NCI-H526 (cell line): Measurements from ENCODE around the gene EPC1.
"Not testable (repeated sequence)": the region's sequence is repeated elsewhere in the genome, so short reads cannot be mapped to it uniquely, and the experiment has no call there.

Source experiments
- DNase-seq, 2 experiments: peaks; one replicate each; lab custom pipeline; 2025; lab: John Stamatoyannopoulos, UW

The EPC1 gene, protein sequence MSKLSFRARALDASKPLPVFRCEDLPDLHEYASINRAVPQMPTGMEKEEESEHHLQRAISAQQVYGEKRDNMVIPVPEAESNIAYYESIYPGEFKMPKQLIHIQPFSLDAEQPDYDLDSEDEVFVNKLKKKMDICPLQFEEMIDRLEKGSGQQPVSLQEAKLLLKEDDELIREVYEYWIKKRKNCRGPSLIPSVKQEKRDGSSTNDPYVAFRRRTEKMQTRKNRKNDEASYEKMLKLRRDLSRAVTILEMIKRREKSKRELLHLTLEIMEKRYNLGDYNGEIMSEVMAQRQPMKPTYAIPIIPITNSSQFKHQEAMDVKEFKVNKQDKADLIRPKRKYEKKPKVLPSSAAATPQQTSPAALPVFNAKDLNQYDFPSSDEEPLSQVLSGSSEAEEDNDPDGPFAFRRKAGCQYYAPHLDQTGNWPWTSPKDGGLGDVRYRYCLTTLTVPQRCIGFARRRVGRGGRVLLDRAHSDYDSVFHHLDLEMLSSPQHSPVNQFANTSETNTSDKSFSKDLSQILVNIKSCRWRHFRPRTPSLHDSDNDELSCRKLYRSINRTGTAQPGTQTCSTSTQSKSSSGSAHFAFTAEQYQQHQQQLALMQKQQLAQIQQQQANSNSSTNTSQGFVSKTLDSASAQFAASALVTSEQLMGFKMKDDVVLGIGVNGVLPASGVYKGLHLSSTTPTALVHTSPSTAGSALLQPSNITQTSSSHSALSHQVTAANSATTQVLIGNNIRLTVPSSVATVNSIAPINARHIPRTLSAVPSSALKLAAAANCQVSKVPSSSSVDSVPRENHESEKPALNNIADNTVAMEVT

GRCh38 chr10:32346551-32347362, at the start of gene EPC1:
EPC1 (minus strand) TSS chr10:32347158; CDS start chr10:32346915, 243 bp downstream.
- peak; percentile 71 to 84 for DNase-seq

- DNase-seq = no peak
These were observed 47.0 kb upstream of the EPC1 start for GRCh38 chr10:32393911-32394310.

GRCh38 chr10:32392284-32392683, 45.3 kb upstream of the EPC1 start:
- not testable (repeated sequence) for DNase-seq

DNA sequence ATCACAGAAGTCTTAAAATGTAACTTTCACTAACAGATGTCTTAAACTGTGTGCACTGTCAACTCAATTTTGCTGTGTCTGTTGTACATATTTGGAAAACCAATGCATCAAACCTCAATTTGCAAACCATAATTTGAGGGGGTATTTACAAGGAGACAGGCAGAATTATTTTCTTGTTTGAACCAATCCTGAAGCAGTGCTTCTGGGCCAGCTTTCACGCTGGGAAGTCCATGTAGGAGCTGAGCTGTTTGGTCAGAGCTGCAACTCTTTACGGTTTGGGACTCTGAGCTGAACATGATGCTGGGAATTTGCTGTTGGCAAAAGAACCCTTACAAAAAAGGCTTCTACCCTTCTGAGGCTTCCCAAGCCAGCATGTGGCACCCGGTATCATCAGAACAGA, 43.2 kb upstream of the EPC1 start:
- no peak for DNase-seq

DNA sequence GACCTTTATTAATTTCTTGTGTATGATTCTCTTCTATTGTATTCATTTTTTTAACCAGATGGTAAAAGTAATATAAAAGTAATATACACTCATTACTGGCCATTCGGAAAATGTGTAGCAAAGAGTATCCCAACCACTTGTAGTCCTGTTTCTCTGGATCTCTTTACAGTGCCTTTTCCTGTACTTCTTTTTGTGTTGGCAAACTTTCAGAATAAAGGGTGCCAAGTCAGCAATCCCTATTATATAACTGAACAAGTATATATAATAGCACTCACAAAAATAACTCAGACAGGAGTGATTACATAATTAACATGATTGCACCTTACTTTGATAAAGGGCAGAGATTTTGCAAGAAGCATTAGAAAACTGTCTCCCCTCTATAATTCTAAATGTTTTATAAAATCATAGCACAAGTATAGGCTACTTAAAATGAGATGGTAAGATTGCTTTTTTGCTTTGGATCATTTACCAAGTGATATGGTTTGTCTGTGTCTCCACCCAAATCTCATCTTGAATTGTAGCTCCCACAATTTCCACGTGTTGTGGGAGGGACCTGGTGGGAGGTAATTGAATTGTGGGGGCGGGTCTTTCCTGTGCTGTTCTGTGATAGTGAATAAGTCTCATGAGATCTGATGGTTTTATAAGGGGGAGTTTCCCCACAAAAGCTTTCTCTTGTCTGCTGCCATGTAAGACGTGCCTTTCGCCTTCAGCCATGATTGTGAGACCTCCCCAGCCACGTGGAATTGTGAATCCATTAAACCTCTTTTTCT, 41.5 kb upstream of the EPC1 start:
- no peak for DNase-seq

- DNase-seq = no peak
These were observed 39.8 kb upstream of the EPC1 start for GRCh38 chr10:32386623-32387260.

DNA sequence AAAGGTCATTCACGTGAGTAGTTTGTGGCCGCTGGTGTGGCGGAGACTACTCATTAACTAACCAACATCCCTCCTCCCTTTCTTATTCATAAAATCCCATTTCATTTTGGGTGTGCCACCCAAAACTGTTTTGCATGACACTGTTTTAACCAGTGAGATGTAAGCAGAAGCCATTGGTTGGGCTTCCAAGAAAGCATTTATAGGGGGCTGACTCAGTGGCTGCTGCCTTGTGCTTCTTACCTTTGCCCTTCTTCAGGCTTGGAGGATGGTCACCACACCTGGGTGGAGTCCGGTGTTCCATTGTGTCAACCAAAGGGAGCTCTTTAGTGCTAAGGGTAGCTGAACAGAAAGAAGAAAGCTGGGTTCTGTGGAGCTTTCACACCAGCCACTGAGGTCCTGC, 37.2 kb upstream of the EPC1 start:
- no peak for DNase-seq

DNA sequence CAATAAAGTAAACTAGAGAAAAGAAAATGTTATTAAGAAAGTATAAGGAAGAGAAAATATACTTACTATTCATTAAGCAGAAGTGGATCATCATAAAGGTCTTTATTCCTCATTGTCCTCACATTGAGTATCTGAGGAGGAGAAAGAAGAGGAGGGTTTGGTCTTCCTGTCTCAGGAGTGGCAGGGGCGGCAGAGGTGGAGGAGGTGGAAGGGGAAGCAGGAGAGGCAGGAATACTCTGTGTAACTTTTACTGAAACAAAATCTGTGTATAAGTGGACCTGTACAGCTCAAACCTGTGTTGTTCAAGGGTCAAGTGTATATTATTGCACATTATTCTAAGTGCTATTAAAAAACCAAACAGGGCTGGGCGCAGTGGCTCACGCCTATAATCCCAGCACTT, 34.2 kb upstream of the EPC1 start:
- no peak for DNase-seq

- no peak for DNase-seq
These were observed 33.1 kb upstream of the EPC1 start for GRCh38 chr10:32379950-32380551.

- peak; percentile 67 to 72 for DNase-seq
These were observed 32.5 kb upstream of the EPC1 start for GRCh38 chr10:32379318-32379949.

- peak; percentile 75 to 90 for DNase-seq
These were observed 31.7 kb upstream of the EPC1 start for GRCh38 chr10:32378363-32379317.

- DNase-seq = peak; percentile 27 to 52
These were observed 30.7 kb upstream of the EPC1 start for GRCh38 chr10:32377458-32378259.

DNA sequence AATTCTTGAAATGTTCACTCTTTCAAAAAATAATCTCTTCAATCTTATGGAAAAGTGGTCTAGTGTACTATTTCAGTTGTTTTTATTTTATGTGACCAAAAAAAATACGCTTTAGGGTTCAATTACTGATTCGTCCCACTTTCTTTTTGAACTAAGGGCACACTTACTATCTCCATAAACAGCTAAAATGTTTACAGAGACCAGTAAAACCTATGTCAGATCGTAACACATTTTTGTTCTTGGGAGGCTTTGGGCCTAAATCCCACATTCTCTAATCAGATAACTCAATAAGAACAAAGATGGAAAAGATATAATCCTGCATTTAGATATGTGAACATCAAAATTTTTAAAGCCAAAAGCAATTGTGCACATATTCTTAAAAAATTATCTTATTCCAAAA, 29.8 kb upstream of the EPC1 start:
- no peak for DNase-seq

DNA sequence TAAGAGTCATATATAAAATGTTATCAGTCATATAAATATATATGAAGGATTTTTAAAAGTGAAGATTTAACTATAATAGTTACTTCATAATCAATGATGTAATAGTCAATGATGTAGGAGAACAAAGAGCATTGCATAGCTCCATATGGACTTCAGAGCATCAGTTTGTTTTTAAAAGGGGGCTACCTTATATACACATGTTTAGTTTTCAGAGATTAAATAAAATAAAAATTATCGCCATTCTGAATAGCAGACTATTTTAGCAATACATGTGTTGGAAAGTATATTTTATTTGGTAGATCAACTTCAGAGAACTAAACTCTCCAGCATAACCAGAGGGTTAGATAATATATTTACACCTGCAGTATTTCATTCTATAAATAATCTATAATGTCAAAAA, 29.1 kb upstream of the EPC1 start:
- no peak for DNase-seq

DNA sequence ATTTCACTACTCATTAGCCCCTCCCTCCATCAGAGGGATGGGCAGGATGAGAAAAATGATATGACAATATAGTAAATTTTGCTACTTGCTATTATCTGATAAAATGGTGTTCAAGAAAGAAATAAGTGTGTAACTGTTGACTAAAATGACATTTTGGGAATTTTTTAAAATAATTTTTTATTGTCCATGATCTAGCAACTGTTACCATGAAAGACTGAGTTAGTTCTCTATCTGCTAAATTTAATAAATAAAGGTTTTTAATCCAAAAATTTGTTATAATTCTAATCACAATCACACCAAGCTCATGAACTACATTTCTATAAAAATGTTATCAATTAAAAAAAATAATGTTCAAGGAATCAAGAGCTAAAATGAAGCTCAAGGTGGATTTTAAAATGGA, 28.7 kb upstream of the EPC1 start:
- DNase-seq = no peak

GRCh38 chr10:32374605-32375004, 27.6 kb upstream of the EPC1 start:
- no peak for DNase-seq

GRCh38 chr10:32373496-32373895, 26.5 kb upstream of the EPC1 start:
- no peak for DNase-seq

- no peak for DNase-seq
These were observed 26.1 kb upstream of the EPC1 start for GRCh38 chr10:32373031-32373430.
